CD4-positive, alpha-beta T cell (primary cell): Measurements from ENCODE around the gene SMOC2. TPM values are rescaled to one million over a fixed set of nuclear protein-coding genes. Genes with fewer than 3 reads are reported as not detected.

ENCODE experiments used
- ATAC-seq: fragments of 200-7000 bp; cut with Tn5 transposase; one replicate; pipeline ENCODE4 v1.10.0; 2022; ENCODE audit warnings: mild to moderate bottlenecking; ENCODE audit not compliant: poor library complexity
- CTCF ChIA-PET: fragments of 350-600 bp; sonication (Branson Sonifier 250); formaldehyde crosslinking; loops from one replicate; lab custom pipeline; 2021; ENCODE audit warnings: antibody characterized with exemption, inconsistent platforms; lab: Charles Lee
- POLR2A ChIA-PET: fragments of 350-600 bp; sonication (Branson Sonifier 250); formaldehyde crosslinking; loops from one replicate; lab custom pipeline; 2021; ENCODE audit warnings: antibody characterized with exemption, inconsistent platforms; lab: Charles Lee
- DNase-seq, 14 experiments: peaks; one replicate each; pipeline ENCODE4 v3.0.0-alpha.2; 2013 to 2020; ENCODE audit warnings: mixed read lengths in 2 of 14
- H3K27ac ChIP-seq, 2 donors: one replicate each; pipeline versions ENCODE4 v1.5.1 to v1.7.0; 2013; ENCODE audit warnings: low read length in 2 of 2, low read depth in 1 of 2, mild to moderate bottlenecking in 1 of 2
- H3K27me3 ChIP-seq, 2 experiments: 1 replicate in 1 of 2; 2 replicates in 1 of 2; pipeline versions ENCODE4 v1.6.1 to v1.7.0; 2013; ENCODE audit warnings: low read length in 2 of 2, control low read depth in 1 of 2, mild to moderate bottlenecking in 1 of 2, moderate library complexity in 1 of 2; ENCODE audit not compliant: insufficient read depth in 2 of 2, control insufficient read depth in 1 of 2
- H3K36me3 ChIP-seq: one replicate; pipeline ENCODE4 v1.6.1; 2013; ENCODE audit warnings: low read length, control low read depth; ENCODE audit not compliant: insufficient read depth
- H3K4me1 ChIP-seq: one replicate; pipeline ENCODE4 v1.6.1; 2013; ENCODE audit warnings: low read length, control low read depth; ENCODE audit not compliant: insufficient read depth
- H3K4me3 ChIP-seq: one replicate; pipeline ENCODE4 v1.5.1; 2013; ENCODE audit warnings: mild to moderate bottlenecking, low read length, moderate library complexity
- H3K9me3 ChIP-seq, 2 experiments: 1 replicate in 1 of 2; 2 replicates in 1 of 2; pipeline versions ENCODE4 v1.6.1 to v1.7.0; 2013; ENCODE audit warnings: low read length in 2 of 2, mild to moderate bottlenecking in 2 of 2, control low read depth in 1 of 2, moderate library complexity in 1 of 2; ENCODE audit not compliant: control insufficient read depth in 1 of 2, insufficient read depth in 1 of 2
- H3K27ac Mint-ChIP-seq: one replicate; pipeline ENCODE4 v1.8.0; 2020; ENCODE audit warnings: mixed read lengths
- H3K27me3 Mint-ChIP-seq: one replicate; pipeline ENCODE4 v1.8.0; 2021; ENCODE audit warnings: mixed read lengths
- H3K36me3 Mint-ChIP-seq: one replicate; pipeline ENCODE4 v1.8.0; 2021; ENCODE audit warnings: low read depth, mixed read lengths
- H3K4me1 Mint-ChIP-seq: one replicate; pipeline ENCODE4 v1.8.0; 2021; ENCODE audit warnings: low read depth, mixed read lengths
- H3K4me3 Mint-ChIP-seq: one replicate; pipeline ENCODE4 v1.8.0; 2020; ENCODE audit warnings: mild to moderate bottlenecking, mixed read lengths
- H3K9me3 Mint-ChIP-seq: one replicate; pipeline ENCODE4 v1.8.0; 2020; ENCODE audit warnings: mixed read lengths
- CTCF ChIP-seq: fragments of 200-600 bp; IDR thresholded peaks from one replicate; pipeline ENCODE4 v1.8.0; 2022; ENCODE audit warnings: antibody characterized with exemption, mild to moderate bottlenecking
- intact Hi-C, 2 experiments: fragments of 100-400 bp; cut with DNase I in 1 of 2; cut with micrococcal nuclease in 1 of 2; formaldehyde crosslinking; loops; one replicate each; pipeline versions ENCODE4 v1.15.1 to v1.9.0; 2023 to 2025; cut with DNase I, micrococcal nuclease
- total RNA-seq, 174 experiments: library from RNA in 2 of 174; stranded (reverse) in 2 of 174; gene quantifications; one replicate each; pipeline ENCODE4 v1.2.3 and lab custom pipeline; 2021 to 2026

The SMOC2 gene
- total RNA-seq, 2 experiments from 2014 or later: not detected

GRCh38 chr6:168506460-168506859, 65.5 kb downstream of the SMOC2 start:
- Mint-ChIP-seq H3K36me3 (no peaks in the 10 kb centered on the region), H3K9me3 (no peaks in the 10 kb centered on the region), H3K27me3 (no peaks in the 10 kb centered on the region), H3K4me1 (no peaks in the 10 kb centered on the region), H3K4me3 (no peak overlapping the region), H3K27ac (no peak overlapping the region)
- intact Hi-C loops: no loop called here
- TF ChIP-seq CTCF: no peak
- H3K27ac ChIP-seq: no peak overlapping the region
- no peak for DNase-seq
- POLR2A ChIA-PET: no interaction called here
- no peaks in the 10 kb centered on the region for H3K36me3 ChIP-seq
- CTCF ChIA-PET: interaction anchor here (0.7 kb wide), 1 partner anchor 476 kb away, joined by 3 read pairs; no protein-coding TSS in a partner anchor
- no peaks in the 10 kb centered on the region for H3K9me3 ChIP-seq
- no peaks in the 10 kb centered on the region for H3K4me1 ChIP-seq
- ATAC-seq: no peak
- H3K4me3 ChIP-seq: no peak overlapping the region
- H3K27me3 ChIP-seq: no peaks in the 10 kb centered on the region

- Histone ChIP-seq H3K27ac (no peak overlapping the region), H3K4me3 (no peak overlapping the region), H3K36me3 (no peaks in the 10 kb centered on the region), H3K4me1 (no peaks in the 10 kb centered on the region), H3K27me3 (no peaks in the 10 kb centered on the region), H3K9me3 (no peaks in the 10 kb centered on the region)
- TF ChIP-seq CTCF: no peak
- Mint-ChIP-seq H3K27me3 (no peaks in the 10 kb centered on the region), H3K4me1 (no peaks in the 10 kb centered on the region), H3K36me3 (no peaks in the 10 kb centered on the region), H3K9me3 (no peaks in the 10 kb centered on the region), H3K4me3 (no peak overlapping the region), H3K27ac (no peak overlapping the region)
- POLR2A ChIA-PET: no interaction called here
- no peak for DNase-seq
- intact Hi-C loops: no loop called here
- CTCF ChIA-PET: no interaction called here
- ATAC-seq: no peak
Observed at GRCh38 chr6:168507297-168507696, 66.3 kb downstream of the SMOC2 start.

GRCh38 chr6:168507730-168508129, 66.7 kb downstream of the SMOC2 start:
- H3K27me3 ChIP-seq: no peaks in the 10 kb centered on the region
- Mint-ChIP-seq H3K36me3 (no peaks in the 10 kb centered on the region), H3K27ac (no peak overlapping the region), H3K9me3 (no peaks in the 10 kb centered on the region), H3K4me1 (no peaks in the 10 kb centered on the region), H3K4me3 (no peak overlapping the region), H3K27me3 (no peaks in the 10 kb centered on the region)
- H3K36me3 ChIP-seq: no peaks in the 10 kb centered on the region
- intact Hi-C loops: no loop called here
- H3K4me1 ChIP-seq: no peaks in the 10 kb centered on the region
- H3K4me3 ChIP-seq: no peak overlapping the region
- ChIA-PET POLR2A (no interaction called here), CTCF (no interaction called here)
- DNase-seq (no peak), ATAC-seq (no peak)
- no peak for TF ChIP-seq CTCF
- no peaks in the 10 kb centered on the region for H3K9me3 ChIP-seq
- no peak overlapping the region for H3K27ac ChIP-seq
